ENCODE data around the gene DGKZ.

DNA sequence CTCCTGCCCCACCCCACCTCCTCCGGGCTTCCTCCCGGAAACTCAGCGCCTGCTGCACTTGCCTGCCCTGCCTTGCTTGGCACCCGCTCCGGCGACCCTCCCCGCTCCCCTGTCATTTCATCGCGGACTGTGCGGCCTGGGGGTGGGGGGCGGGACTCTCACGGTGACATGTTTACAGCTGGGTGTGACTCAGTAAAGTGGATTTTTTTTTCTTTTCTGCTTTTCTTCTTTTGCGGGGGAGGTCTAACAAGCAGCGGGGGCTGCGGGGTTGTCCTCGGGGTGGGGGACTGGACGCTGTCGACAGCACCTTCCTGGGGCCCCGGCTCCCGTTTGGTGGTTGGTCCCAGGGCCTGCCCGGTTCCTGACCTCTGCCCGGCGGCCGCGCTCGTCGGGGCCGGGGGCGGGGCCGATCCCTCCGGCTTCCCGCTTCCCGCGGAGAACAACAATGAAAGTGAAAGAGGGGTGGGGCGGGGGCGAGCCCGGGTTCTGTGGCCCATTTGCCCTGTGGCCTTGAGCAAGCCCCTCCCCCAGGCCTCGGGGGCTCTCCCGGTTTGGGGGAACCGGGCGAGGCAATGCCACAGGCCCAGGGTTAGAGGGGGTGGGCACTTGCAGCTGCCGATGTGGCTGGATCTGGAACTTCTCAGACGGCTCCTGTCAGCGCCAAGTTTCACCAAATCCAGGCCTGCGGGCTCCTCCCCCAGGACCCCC is 33.2 kb downstream of the DGKZ start:
- no peak for TF ChIP-seq CTCF (IDR thresholded peaks at IDR 0.05)
- no peak for TF ChIP-seq POLR2A (IDR thresholded peaks at IDR 0.05)
- no peak for TF ChIP-seq POLR2AphosphoS5 (IDR thresholded peaks at IDR 0.05)
- TF ChIP-seq EP300 (IDR thresholded peaks at IDR 0.05) = no peak

Data from stomach (tissue), 4 donors.